Smooth muscle cell (in vitro differentiated cells): ENCODE results near the gene BMPR1A. TPM values are rescaled to one million over a fixed set of nuclear protein-coding genes. Genes with fewer than 3 reads are reported as not detected.

Source experiments
- DNase-seq: peaks from one replicate; lab custom pipeline; 2025; ENCODE audit not compliant: unreplicated experiment; lab: John Stamatoyannopoulos, UW
- H2AFZ ChIP-seq: fragments of 200-600 bp; sonication (generic); 2 replicates; pipeline ENCODE4 v1.6.0; 2016; ENCODE audit warnings: antibody characterized with exemption, low read depth, mild to moderate bottlenecking
- H3F3A ChIP-seq: fragments of 200-600 bp; sonication (generic); 2 replicates; pipeline ENCODE4 v1.6.0; 2017; ENCODE audit warnings: antibody characterized with exemption, low read depth
- H3K27ac ChIP-seq: fragments of 200-600 bp; sonication (generic); 2 replicates; pipeline ENCODE4 v1.5.1; 2016; ENCODE audit warnings: low read depth, mild to moderate bottlenecking
- H3K27me3 ChIP-seq: fragments of 200-600 bp; sonication (generic); 2 replicates; pipeline ENCODE4 v1.6.1; 2016; ENCODE audit warnings: low read depth, mild to moderate bottlenecking
- H3K36me3 ChIP-seq: fragments of 200-600 bp; sonication (generic); 2 replicates; pipeline ENCODE4 v1.5.1; 2016; ENCODE audit warnings: low read depth
- H3K4me1 ChIP-seq: fragments of 200-600 bp; sonication (generic); 2 replicates; pipeline ENCODE4 v1.5.1; 2016; ENCODE audit warnings: low read depth
- H3K4me2 ChIP-seq: fragments of 200-600 bp; sonication (generic); 2 replicates; pipeline ENCODE4 v1.6.0; 2016; ENCODE audit warnings: mild to moderate bottlenecking
- H3K4me3 ChIP-seq: fragments of 200-600 bp; sonication (generic); 2 replicates; pipeline ENCODE4 v1.5.1; 2016; ENCODE audit warnings: mild to moderate bottlenecking
- H3K79me2 ChIP-seq: fragments of 200-600 bp; sonication (generic); 2 replicates; pipeline ENCODE4 v1.6.0; 2016; ENCODE audit warnings: low read depth, mild to moderate bottlenecking
- H3K9ac ChIP-seq: fragments of 200-600 bp; sonication (generic); 2 replicates; pipeline ENCODE4 v1.6.0; 2016; ENCODE audit warnings: low read depth
- H3K9me3 ChIP-seq: fragments of 200-600 bp; sonication (generic); replicated peaks from 2 replicates; pipeline ENCODE4 v1.5.1; 2016; ENCODE audit warnings: low read depth
- H4K20me1 ChIP-seq: fragments of 200-600 bp; sonication (generic); 2 replicates; pipeline ENCODE4 v1.6.0; 2016; ENCODE audit warnings: low read depth
- WGBS: methylation state at CpG from one replicate; pipeline ENCODE4 v1.1.7; 2016; ENCODE audit warnings: low lambda C conversion rate; 5-methylcytosine and 5-hydroxymethylcytosine counted together
- polyA plus RNA-seq: library from polyadenylated mRNA; unstranded; fragments of >200 nt; fragmentation: Nextera tagmentation; extraction: Ambion mirVana; gene quantifications from 2 replicates; pipeline ENCODE4 v1.2.1, GENCODE V29; 2016
- total RNA-seq: library from RNA; depleted of rRNA; stranded (reverse); fragments of >200 nt; gene quantifications from 2 replicates; pipeline ENCODE4 v1.2.3, GENCODE V29; 2014
- TF ChIP-seq, protein P1 (sequence below): fragments of 200-600 bp; sonication (generic); IDR thresholded peaks from 2 replicates; pipeline ENCODE4 v1.5.1; 2017; ENCODE audit warnings: borderline replicate concordance, mild to moderate bottlenecking, antibody characterized with exemption; ENCODE audit not compliant: insufficient read depth, poor library complexity, severe bottlenecking

Gene BMPR1A
- total and polyA plus RNA-seq, 2 experiments from 2014 or later: 15.5 to 80.9 TPM

DNA sequence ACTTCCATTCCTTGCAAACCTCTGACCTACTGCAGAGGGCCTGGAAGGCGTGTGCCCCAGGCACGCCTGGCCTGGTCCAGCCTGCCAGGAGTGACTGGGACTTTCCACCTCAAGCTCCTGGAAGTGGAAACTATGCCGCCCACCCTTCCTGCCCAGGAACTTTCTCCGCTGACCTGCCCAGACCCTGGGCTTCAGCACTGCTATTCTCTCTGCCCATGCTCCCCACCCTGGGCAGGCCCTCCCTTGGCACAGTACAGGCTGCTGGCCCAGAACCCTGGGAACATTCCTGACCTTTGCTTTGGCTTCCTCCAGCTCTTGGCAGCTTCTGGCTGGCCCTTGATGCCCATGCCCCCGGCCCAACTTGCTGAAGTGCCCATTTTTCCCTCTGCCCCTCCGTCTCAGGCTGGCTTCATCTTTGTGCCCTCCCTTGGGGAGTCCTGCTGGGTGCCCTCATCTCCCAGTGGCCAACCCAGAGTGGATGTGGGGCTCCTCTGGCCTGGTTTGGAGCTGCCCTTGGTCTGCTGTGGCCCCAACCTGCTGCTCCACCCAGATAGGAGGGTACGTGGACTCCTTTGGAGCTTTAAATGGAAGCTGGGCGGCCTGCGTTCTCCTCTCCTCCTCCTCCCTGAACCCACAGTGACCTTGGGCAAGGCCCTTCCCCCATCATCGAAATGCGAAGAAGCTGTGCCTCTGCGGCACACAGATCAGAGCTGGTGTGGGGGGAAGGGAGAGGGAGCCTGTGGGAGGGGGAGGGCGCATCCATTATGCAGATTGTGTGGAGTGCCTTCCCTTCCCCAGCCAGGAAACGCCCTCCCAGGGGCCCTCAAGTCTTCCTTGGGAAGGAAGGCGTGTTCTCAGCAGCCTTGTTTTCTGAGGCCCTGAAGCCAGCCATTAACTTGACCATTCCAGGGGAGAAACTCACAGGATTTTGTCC, 197.6 kb downstream of the BMPR1A start:
- Histone ChIP-seq H3K9me3 (no peaks in the 10 kb centered on the region), H3K4me3 (no peak overlapping the region), H3K4me2 (peak overlapping the region; percentile 74), H3K4me1 (peaks cover 26% of the 10 kb centered on the region), H2AFZ (peak overlapping the region; percentile 82), H3F3A (no peaks in the 10 kb centered on the region), H3K27me3 (no peaks in the 10 kb centered on the region), H3K36me3 (no peaks in the 10 kb centered on the region), H3K27ac (peak overlapping the region; percentile 51), H3K9ac (no peak overlapping the region), H3K79me2 (no peaks in the 10 kb centered on the region), H4K20me1 (no peaks in the 10 kb centered on the region)
- TF ChIP-seq, protein P1, sequence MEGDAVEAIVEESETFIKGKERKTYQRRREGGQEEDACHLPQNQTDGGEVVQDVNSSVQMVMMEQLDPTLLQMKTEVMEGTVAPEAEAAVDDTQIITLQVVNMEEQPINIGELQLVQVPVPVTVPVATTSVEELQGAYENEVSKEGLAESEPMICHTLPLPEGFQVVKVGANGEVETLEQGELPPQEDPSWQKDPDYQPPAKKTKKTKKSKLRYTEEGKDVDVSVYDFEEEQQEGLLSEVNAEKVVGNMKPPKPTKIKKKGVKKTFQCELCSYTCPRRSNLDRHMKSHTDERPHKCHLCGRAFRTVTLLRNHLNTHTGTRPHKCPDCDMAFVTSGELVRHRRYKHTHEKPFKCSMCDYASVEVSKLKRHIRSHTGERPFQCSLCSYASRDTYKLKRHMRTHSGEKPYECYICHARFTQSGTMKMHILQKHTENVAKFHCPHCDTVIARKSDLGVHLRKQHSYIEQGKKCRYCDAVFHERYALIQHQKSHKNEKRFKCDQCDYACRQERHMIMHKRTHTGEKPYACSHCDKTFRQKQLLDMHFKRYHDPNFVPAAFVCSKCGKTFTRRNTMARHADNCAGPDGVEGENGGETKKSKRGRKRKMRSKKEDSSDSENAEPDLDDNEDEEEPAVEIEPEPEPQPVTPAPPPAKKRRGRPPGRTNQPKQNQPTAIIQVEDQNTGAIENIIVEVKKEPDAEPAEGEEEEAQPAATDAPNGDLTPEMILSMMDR: no peak
- peak; percentile 23 for DNase-seq
- WGBS: 38% methylated on average over 15 of the region's 15 CpGs

DNA sequence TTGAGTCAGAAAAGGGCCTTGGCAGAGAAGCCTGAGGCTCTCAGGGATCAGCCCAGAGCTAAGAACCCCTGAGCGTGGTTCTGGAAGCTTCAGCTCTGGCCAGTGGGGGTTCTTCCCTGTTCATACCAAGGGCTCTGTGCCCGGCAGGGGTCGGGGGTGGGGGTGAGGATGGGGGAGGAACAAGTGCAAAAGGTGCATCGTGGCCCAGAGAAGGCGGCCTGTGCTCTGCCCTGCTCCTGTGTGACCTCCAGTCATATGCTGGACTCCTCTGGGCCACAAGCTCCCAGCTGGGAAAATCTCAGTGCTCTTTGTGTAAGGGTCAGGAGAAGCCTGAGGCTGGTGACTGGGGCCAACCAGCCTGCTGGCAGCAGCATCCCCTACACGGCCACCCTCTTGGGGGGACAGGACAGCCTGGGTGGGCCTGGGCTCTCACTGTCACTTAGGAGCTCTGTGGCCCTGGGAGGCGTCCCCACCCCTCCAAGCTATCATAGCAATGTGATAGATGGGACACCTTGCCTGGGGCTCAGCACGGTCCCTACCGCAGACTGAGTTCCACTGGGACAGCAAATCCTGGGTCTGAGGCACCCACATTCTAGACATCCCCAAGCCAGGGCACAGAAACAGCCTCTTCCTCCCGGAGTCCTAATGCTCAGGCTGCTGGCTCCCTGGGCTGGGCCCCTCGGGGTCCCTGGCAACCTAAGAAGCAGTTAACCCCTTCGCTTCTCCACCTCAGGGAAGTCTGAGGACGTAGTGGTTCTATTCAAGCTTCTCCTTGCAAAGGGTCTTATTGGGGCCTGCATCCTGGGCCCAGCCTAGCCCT, 198.5 kb downstream of the BMPR1A start:
- H3K27ac ChIP-seq: peak overlapping the region; percentile 51

GRCh38 chr10:86955501-86956194, 199.2 kb downstream of the BMPR1A start:
- Histone ChIP-seq H2AFZ (no peak overlapping the region), H3F3A (no peaks in the 10 kb centered on the region), H3K36me3 (no peaks in the 10 kb centered on the region), H3K9me3 (no peaks in the 10 kb centered on the region), H3K27ac (no peak overlapping the region), H3K9ac (no peak overlapping the region), H3K79me2 (no peaks in the 10 kb centered on the region), H3K4me3 (no peak overlapping the region), H3K4me1 (peaks cover 34% of the 10 kb centered on the region), H4K20me1 (no peaks in the 10 kb centered on the region), H3K27me3 (no peaks in the 10 kb centered on the region), H3K4me2 (peak overlapping the region; percentile 74)
- WGBS: 69% methylated on average over 12 of the region's 16 CpGs
- no peak for DNase-seq
- TF ChIP-seq, protein P1: no peak

More for the DNA sequence above, 198.5 kb downstream of the BMPR1A start:
- no peak for DNase-seq
- TF ChIP-seq, protein P1: no peak
- no peaks in the 10 kb centered on the region for H3K9me3 ChIP-seq
- 52% methylated on average over 13 of the region's 13 CpGs for WGBS
- H3K36me3 ChIP-seq: no peaks in the 10 kb centered on the region
- peak overlapping the region; percentile 74 for H3K4me2 ChIP-seq
- H3K4me1 ChIP-seq: peaks cover 34% of the 10 kb centered on the region
- H3K79me2 ChIP-seq: no peaks in the 10 kb centered on the region
- no peak overlapping the region for H3K4me3 ChIP-seq
- H2AFZ ChIP-seq: peak overlapping the region; percentile 82
- H3K9ac ChIP-seq: no peak overlapping the region
- no peaks in the 10 kb centered on the region for H4K20me1 ChIP-seq
- no peaks in the 10 kb centered on the region for H3K27me3 ChIP-seq
- no peaks in the 10 kb centered on the region for H3F3A ChIP-seq
